ENCODE measurements around the gene CFAP58. TPM values are rescaled to one million over a fixed set of nuclear protein-coding genes. Genes with fewer than 3 reads are reported as not detected.

Gene CFAP58
- total RNA-seq, 1 experiment from 2014 or later, result 0.31 TPM

GRCh38 chr10:104479906-104480593, 126.4 kb downstream of the CFAP58 start:
- no peaks in the 10 kb centered on the region for H3K9me3 ChIP-seq (ENCODE audit: insufficient read depth, low read depth)
- H3K27me3 ChIP-seq (ENCODE audit: insufficient read depth, low read depth), result peaks cover 13% of the 10 kb centered on the region; the same call in 1 of the 2 replicates
- no peak for TF ChIP-seq CTCF (conservative IDR thresholded peaks at IDR 0.05)
- no peak for TF ChIP-seq EZH2 (IDR thresholded peaks at IDR 0.05; ENCODE audit: low read depth)
- no peak overlapping the region for H3K27ac ChIP-seq
- POLR2A ChIA-PET (ENCODE audit: unreplicated experiment), result no interaction called here
- no peak for DNase-seq
- H3K36me3 ChIP-seq (ENCODE audit: low read depth), result no peaks in the 10 kb centered on the region
- H3F3A ChIP-seq (ENCODE audit: insufficient read depth, low read depth), result no peaks in the 10 kb centered on the region
- H3K4me3 ChIP-seq, result no peak overlapping the region
- no peaks in the 10 kb centered on the region for H3K79me2 ChIP-seq (ENCODE audit: low read depth)
- H3K4me1 ChIP-seq (replicated peaks; ENCODE audit: insufficient read depth), result no peaks in the 10 kb centered on the region
- no peak overlapping the region for H2AFZ ChIP-seq
- CTCF ChIA-PET, result no interaction called here
- no TSS peak for BruUV-seq (replicated peaks)
- intact Hi-C loops (cut with micrococcal nuclease; ENCODE audit: unreplicated experiment), result no loop called here
- H3K4me2 ChIP-seq, result no peak overlapping the region
- no peaks in the 10 kb centered on the region for H3K9me2 ChIP-seq (ENCODE audit: insufficient read depth)
- no peaks in the 10 kb centered on the region for H4K20me1 ChIP-seq (ENCODE audit: insufficient read depth)

GRCh38 chr10:104480797-104481196, 127.2 kb downstream of the CFAP58 start:
- no peaks in the 10 kb centered on the region for H3K79me2 ChIP-seq (ENCODE audit: low read depth)
- ChIA-PET CTCF (no interaction called here), POLR2A (ENCODE audit: unreplicated experiment) (no interaction called here)
- no peak overlapping the region for H3K4me3 ChIP-seq
- H3K36me3 ChIP-seq (ENCODE audit: low read depth), result no peaks in the 10 kb centered on the region
- no TSS peak for BruUV-seq (replicated peaks)
- intact Hi-C loops (cut with micrococcal nuclease; ENCODE audit: unreplicated experiment), result no loop called here
- no peaks in the 10 kb centered on the region for H3F3A ChIP-seq (ENCODE audit: insufficient read depth, low read depth)
- no peak overlapping the region for H3K27ac ChIP-seq
- no peak overlapping the region for H2AFZ ChIP-seq
- H3K27me3 ChIP-seq (ENCODE audit: insufficient read depth, low read depth), result peaks cover 13% of the 10 kb centered on the region
- no peak overlapping the region for H3K4me2 ChIP-seq
- no peak for DNase-seq
- H3K9me3 ChIP-seq (ENCODE audit: insufficient read depth, low read depth), result no peaks in the 10 kb centered on the region
- TF ChIP-seq CTCF (conservative IDR thresholded peaks at IDR 0.05) (no peak), EZH2 (IDR thresholded peaks at IDR 0.05; ENCODE audit: low read depth) (no peak)
- no peaks in the 10 kb centered on the region for H3K4me1 ChIP-seq (replicated peaks; ENCODE audit: insufficient read depth)
- no peaks in the 10 kb centered on the region for H3K9me2 ChIP-seq (ENCODE audit: insufficient read depth)
- H4K20me1 ChIP-seq (ENCODE audit: insufficient read depth), result no peaks in the 10 kb centered on the region

GRCh38 chr10:104483582-104483981, 129.9 kb downstream of the CFAP58 start:
- Histone ChIP-seq H3K79me2 (ENCODE audit: low read depth) (no peaks in the 10 kb centered on the region), H3F3A (ENCODE audit: insufficient read depth, low read depth) (no peaks in the 10 kb centered on the region)
- POLR2A ChIA-PET (ENCODE audit: unreplicated experiment), result no interaction called here

More at GRCh38 chr10:104483582-104483981, 129.9 kb downstream of the CFAP58 start:
- H3K27ac ChIP-seq, result no peak overlapping the region
- H3K9me2 ChIP-seq (ENCODE audit: insufficient read depth), result no peaks in the 10 kb centered on the region
- no peak overlapping the region for H3K4me3 ChIP-seq
- TF ChIP-seq CTCF (conservative IDR thresholded peaks at IDR 0.05) (no peak), EZH2 (IDR thresholded peaks at IDR 0.05; ENCODE audit: low read depth) (no peak)
- H3K27me3 ChIP-seq (ENCODE audit: insufficient read depth, low read depth), result peaks cover 8% of the 10 kb centered on the region
- H3K36me3 ChIP-seq (ENCODE audit: low read depth), result no peaks in the 10 kb centered on the region
- CTCF ChIA-PET, result no interaction called here
- no peaks in the 10 kb centered on the region for H3K9me3 ChIP-seq (ENCODE audit: insufficient read depth, low read depth)
- intact Hi-C loops (cut with micrococcal nuclease; ENCODE audit: unreplicated experiment), result no loop called here
- H3K4me2 ChIP-seq, result no peak overlapping the region
- H4K20me1 ChIP-seq (ENCODE audit: insufficient read depth), result no peaks in the 10 kb centered on the region
- no TSS peak for BruUV-seq (replicated peaks)
- no peak for DNase-seq
- H2AFZ ChIP-seq, result no peak overlapping the region
- H3K4me1 ChIP-seq (replicated peaks; ENCODE audit: insufficient read depth), result no peaks in the 10 kb centered on the region

All from PC-9 (cell line).